ENCODE measurements around the gene PDGFRA.

DNA sequence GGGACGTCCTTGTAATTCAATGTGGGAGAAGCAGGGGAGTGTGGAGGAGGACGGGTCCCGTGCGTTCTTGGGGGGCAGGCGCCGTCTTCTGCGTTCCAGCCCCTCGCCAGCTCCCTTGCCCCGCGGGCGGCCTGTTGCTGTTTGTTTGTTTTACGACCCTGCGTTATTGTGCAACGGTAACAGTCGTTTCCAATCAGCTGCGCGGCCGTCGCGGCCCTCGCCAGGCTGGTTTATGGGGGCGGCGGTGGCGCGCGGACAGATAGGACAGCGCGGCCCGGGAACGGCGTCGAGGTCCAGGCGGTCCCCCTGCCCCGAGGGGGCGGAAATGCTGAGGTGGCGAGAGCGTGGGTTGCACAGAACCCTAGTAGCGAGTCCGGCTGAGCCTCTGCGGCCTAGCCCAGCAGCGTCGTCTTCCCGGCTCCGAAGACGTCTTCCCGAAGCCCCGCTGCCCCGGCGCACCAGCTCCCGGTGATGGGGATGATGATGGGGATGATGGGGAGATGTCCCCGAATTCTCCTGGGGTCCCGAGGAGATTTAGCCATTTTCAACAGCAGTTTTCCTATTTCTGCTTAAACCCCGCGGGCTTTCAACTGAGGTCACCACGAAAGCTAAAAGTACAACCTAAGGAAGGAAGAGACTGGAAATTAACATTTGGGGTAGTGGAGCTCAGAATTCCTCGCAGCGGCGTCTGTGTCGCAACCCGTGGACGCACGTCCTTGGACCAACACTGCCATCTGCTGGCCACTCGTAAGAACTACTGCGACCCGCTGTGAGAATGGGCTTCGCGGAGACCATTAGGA, 4.8 kb downstream of the PDGFRA start:
- no peak for TF ChIP-seq ZNF837 (tag by site-specific recombination; IDR thresholded peaks at IDR 0.05)
- TF ChIP-seq, protein P1, sequence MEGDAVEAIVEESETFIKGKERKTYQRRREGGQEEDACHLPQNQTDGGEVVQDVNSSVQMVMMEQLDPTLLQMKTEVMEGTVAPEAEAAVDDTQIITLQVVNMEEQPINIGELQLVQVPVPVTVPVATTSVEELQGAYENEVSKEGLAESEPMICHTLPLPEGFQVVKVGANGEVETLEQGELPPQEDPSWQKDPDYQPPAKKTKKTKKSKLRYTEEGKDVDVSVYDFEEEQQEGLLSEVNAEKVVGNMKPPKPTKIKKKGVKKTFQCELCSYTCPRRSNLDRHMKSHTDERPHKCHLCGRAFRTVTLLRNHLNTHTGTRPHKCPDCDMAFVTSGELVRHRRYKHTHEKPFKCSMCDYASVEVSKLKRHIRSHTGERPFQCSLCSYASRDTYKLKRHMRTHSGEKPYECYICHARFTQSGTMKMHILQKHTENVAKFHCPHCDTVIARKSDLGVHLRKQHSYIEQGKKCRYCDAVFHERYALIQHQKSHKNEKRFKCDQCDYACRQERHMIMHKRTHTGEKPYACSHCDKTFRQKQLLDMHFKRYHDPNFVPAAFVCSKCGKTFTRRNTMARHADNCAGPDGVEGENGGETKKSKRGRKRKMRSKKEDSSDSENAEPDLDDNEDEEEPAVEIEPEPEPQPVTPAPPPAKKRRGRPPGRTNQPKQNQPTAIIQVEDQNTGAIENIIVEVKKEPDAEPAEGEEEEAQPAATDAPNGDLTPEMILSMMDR (tag by site-specific recombination; IDR thresholded peaks at IDR 0.05), result peak; percentile 58
- TF ChIP-seq, protein P2, sequence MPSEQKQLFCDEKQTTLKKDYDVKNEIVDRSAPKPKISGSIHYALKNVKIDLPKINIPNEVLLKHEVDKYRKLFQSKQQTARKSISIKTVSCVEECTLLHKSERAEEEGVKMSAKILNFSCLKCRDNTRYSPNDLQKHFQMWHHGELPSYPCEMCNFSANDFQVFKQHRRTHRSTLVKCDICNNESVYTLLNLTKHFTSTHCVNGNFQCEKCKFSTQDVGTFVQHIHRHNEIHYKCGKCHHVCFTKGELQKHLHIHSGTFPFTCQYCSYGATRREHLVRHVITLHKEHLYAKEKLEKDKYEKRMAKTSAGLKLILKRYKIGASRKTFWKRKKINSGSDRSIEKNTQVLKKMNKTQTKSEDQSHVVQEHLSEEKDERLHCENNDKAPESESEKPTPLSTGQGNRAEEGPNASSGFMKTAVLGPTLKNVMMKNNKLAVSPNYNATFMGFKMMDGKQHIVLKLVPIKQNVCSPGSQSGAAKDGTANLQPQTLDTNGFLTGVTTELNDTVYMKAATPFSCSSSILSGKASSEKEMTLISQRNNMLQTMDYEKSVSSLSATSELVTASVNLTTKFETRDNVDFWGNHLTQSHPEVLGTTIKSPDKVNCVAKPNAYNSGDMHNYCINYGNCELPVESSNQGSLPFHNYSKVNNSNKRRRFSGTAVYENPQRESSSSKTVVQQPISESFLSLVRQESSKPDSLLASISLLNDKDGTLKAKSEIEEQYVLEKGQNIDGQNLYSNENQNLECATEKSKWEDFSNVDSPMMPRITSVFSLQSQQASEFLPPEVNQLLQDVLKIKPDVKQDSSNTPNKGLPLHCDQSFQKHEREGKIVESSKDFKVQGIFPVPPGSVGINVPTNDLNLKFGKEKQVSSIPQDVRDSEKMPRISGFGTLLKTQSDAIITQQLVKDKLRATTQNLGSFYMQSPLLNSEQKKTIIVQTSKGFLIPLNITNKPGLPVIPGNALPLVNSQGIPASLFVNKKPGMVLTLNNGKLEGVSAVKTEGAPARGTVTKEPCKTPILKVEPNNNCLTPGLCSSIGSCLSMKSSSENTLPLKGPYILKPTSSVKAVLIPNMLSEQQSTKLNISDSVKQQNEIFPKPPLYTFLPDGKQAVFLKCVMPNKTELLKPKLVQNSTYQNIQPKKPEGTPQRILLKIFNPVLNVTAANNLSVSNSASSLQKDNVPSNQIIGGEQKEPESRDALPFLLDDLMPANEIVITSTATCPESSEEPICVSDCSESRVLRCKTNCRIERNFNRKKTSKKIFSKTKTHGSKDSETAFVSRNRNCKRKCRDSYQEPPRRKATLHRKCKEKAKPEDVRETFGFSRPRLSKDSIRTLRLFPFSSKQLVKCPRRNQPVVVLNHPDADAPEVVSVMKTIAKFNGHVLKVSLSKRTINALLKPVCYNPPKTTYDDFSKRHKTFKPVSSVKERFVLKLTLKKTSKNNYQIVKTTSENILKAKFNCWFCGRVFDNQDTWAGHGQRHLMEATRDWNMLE (tag by site-specific recombination; conservative IDR thresholded peaks at IDR 0.05; ENCODE audit: low read depth), result no peak
- TF ChIP-seq BCL11B (tag by site-specific recombination; IDR thresholded peaks at IDR 0.05; ENCODE audit: low read depth), result no peak
- no peak for TF ChIP-seq ZNF600 (tag by site-specific recombination; IDR thresholded peaks at IDR 0.05)

Data from HEK293 (cell line).